ENCODE data around the gene HDAC4. TPM values are rescaled to one million over a fixed set of nuclear protein-coding genes. Genes with fewer than 3 reads are reported as not detected.
"Not testable (repeated sequence)": the region's sequence is repeated elsewhere in the genome, so short reads cannot be mapped to it uniquely, and the experiment has no call there.

Gene HDAC4
- total RNA-seq, 1 experiment from 2014 or later: 5.6 TPM

DNA sequence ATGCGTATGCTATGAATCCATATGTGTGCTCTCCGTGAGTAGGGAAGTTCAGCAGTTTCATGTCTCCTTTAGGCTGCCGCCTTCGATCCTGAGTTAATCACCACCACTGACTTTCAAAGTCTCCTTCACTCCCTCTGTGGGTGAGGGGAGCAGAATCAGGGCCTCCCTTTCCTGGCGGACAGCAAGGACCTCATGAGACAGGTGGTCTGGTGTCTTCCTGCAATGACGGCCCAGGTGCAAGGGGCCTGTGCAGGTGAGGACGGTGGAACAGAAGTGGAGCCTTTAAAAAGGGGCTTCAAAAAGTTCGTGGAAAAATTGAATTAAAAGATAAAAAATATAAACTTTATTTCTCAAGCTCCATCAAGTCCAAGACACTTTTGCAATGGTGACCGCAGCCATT lies 330.4 kb downstream of the HDAC4 start:
- DNase-seq (ENCODE audit: low read depth): no peak
- in situ Hi-C loops (cut with HindIII; ENCODE audit: low pct_unique_long_range_greater_than_20kb, low sequenced_read_pairs): no loop called here

- in situ Hi-C loops (cut with HindIII; ENCODE audit: low pct_unique_long_range_greater_than_20kb, low sequenced_read_pairs): not testable (repeated sequence)
- peak; percentile 23 for DNase-seq (ENCODE audit: low read depth)
Measured at GRCh38 chr2:239069362-239070333, 331.2 kb downstream of the HDAC4 start.

DNA sequence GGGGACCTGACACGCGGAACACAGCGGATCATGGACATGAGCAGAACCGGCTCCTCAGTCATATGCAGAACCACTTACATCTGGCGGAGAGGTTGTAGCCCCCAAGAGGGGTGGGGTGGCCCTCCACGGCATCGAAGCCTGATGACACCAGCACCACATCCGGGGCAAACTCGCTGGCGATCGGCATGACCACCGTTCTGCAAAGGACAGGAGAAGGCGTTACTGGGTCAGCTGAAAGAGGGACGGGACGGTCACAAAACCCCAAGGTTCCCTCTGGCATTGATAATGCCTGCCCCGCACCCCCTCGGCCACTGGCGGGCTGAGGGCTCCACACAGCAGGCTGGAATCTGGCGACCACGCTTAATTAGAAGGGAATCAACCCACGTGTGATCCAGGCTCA lies 332.4 kb downstream of the HDAC4 start:
- DNase-seq (ENCODE audit: low read depth): no peak
- in situ Hi-C loops (cut with HindIII; ENCODE audit: low pct_unique_long_range_greater_than_20kb, low sequenced_read_pairs): no loop called here

- in situ Hi-C loops (cut with HindIII; ENCODE audit: low pct_unique_long_range_greater_than_20kb, low sequenced_read_pairs): no loop called here
- DNase-seq (ENCODE audit: low read depth): no peak
Measured at GRCh38 chr2:239067196-239067865, 333.5 kb downstream of the HDAC4 start.

GRCh38 chr2:239066597-239066996 lies 334.2 kb downstream of the HDAC4 start:
- no peak for DNase-seq (ENCODE audit: low read depth)
- in situ Hi-C loops (cut with HindIII; ENCODE audit: low pct_unique_long_range_greater_than_20kb, low sequenced_read_pairs): no loop called here

DNA sequence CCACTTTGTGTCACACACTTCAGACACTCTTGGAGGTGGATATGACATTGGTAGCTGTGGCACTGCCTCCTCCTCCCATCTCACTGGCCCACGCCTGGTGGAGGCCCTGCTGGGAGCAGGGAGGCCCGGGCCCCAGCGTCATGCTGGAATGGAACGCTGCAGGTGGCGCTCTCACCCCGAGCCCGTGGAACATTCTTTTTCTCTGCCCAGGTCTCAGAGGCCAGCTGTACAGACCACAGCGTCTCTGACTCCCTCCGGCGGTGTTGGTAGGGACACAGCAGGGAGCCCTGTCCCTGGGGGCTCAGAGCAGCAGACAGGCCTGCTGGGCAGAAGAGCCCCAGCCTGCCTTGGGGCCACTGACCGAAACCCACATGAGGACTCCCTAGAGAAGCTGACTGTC lies 334.9 kb downstream of the HDAC4 start:
- no peak for DNase-seq (ENCODE audit: low read depth)
- in situ Hi-C loops (cut with HindIII; ENCODE audit: low pct_unique_long_range_greater_than_20kb, low sequenced_read_pairs): no loop called here

DNA sequence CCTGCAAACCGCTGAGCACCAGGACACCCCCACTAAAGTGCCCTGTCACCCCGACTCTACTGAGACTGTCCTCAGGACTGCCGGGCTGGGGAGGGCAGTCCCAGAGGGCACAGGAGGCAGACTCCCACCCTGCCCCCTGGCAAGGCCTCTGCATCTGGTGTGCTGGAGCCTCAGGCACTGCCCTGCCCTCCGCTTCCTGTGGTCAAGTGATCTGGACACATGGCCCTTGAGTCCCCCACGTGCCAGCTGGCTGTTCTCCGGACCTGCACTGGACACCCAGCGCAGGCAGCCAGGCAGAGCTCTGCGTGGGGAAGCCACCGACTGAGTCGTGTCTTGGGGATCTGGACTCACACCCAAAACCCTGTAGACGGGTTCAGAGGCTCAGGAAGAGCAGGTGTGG lies 335.3 kb downstream of the HDAC4 start:
- in situ Hi-C loops (cut with HindIII; ENCODE audit: low pct_unique_long_range_greater_than_20kb, low sequenced_read_pairs): no loop called here
- no peak for DNase-seq (ENCODE audit: low read depth)

- in situ Hi-C loops (cut with HindIII; ENCODE audit: low pct_unique_long_range_greater_than_20kb, low sequenced_read_pairs): no loop called here
Measured at GRCh38 chr2:239064891-239065290, 335.9 kb downstream of the HDAC4 start.

GRCh38 chr2:239064253-239064652 lies 336.6 kb downstream of the HDAC4 start:
- no peak for DNase-seq (ENCODE audit: low read depth)
- in situ Hi-C loops (cut with HindIII; ENCODE audit: low pct_unique_long_range_greater_than_20kb, low sequenced_read_pairs): no loop called here

More at GRCh38 chr2:239064891-239065290, 335.9 kb downstream of the HDAC4 start:
- no peak for DNase-seq (ENCODE audit: low read depth)

DNA sequence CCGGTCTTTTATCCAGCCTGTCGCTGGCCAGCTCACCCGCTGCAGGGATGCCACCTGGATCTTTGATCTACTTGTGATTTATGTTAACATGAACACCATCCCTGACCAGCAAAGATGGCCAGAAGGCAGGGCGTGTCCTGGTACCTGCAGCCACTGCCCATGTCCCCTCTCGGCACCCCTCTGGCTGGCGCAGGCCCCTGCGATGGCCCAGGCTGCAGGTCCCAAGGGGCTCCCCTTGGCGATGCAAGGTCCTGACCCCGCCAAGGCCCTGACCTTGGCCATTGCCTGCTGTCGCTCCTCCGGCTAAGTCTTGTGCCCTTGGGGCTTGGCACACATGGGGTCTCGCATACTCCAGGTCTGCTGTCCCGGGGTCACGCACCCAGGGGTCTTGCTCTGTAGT lies 338.1 kb downstream of the HDAC4 start:
- in situ Hi-C loops (cut with HindIII; ENCODE audit: low pct_unique_long_range_greater_than_20kb, low sequenced_read_pairs): no loop called here
- DNase-seq (ENCODE audit: low read depth): no peak

DNA sequence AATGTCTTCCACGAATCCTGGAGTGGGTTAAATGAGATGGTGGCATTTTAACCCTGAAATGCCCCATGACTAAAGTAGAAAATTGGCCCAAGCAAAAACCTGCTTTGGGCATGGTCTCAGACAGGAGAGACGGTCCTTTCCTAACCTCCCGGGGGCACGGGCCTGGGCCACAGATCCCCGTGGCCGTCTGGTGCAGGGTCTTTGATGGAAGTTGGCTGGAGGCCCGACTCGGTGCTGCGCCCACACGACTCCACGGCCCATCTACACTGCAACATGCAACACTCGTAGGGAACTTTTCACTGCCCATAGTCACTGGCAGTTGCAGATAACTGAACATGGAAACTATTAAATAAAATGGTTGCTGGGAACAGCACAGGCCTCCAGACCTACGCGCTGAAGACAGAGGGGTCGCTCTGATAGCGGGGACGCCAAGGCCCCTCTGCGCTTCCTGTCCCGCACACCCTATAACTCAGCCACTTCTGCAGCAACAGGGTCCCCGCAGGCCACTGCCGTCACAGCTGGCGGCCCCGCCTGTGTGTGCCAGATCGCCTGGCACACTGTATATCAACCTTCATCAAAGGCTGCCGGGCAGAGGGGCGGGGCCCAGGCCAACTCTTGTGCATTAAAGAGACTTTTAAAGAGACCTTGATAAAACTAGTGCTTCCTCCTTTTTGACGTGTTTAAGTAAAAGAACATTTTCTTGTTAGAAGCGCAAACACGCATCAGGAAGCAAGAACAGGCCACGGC lies 338.8 kb downstream of the HDAC4 start:
- no peak for DNase-seq (ENCODE audit: low read depth)
- in situ Hi-C loops (cut with HindIII; ENCODE audit: low pct_unique_long_range_greater_than_20kb, low sequenced_read_pairs): no loop called here

DNA sequence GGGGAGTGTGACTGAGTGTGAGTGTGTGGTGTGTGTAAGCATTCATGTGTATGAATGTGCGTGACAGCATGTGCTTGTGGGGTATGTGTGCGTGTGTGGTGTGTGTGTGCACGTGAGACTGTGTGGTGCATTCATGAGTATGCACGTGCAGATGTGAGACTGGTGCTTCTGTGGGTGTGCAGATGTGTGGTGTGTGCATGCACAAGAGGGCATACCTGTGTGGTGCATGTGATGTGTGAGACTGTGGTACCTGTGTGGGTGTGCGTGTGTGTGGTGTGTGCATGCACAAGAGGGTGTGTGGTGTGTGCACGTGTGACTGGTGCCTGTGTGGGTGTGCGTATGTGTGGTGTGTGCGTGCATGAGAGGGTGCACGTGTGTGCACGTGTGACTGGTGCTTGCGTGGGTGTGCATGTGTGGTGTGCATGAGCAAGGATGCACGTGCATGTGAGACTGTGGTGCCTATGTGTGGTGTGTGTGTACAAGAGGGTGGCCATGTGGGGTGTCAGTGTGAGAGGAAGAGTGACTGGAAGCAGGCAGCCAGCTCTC lies 339.6 kb downstream of the HDAC4 start:
- DNase-seq (ENCODE audit: low read depth): no peak
- in situ Hi-C loops (cut with HindIII; ENCODE audit: low pct_unique_long_range_greater_than_20kb, low sequenced_read_pairs): no loop called here

- in situ Hi-C loops (cut with HindIII; ENCODE audit: low pct_unique_long_range_greater_than_20kb, low sequenced_read_pairs): no loop called here
- no peak for DNase-seq (ENCODE audit: low read depth)
Measured at GRCh38 chr2:239060676-239061075, 340.1 kb downstream of the HDAC4 start.

DNA sequence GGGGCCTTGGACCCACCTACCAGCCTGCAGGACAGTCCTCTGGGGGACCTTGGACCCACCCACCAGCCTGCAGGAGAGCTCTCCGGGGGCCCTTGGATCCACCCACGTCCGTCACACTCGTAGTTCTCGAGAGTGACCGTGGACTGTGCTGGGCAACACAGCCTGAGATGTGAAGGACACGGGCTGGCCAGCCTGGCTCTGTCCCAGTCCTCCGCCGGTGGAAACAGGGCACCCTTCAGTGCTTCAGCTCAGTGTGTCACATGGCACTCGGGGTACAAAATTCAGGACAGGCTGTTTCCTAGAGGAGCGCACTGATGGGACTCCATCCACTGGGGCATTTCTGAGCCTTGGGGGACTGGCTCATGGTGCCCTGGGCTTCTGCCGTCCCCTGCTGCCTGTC lies 341.0 kb downstream of the HDAC4 start:
- in situ Hi-C loops (cut with HindIII; ENCODE audit: low pct_unique_long_range_greater_than_20kb, low sequenced_read_pairs): no loop called here
- DNase-seq (ENCODE audit: low read depth): no peak

DNA sequence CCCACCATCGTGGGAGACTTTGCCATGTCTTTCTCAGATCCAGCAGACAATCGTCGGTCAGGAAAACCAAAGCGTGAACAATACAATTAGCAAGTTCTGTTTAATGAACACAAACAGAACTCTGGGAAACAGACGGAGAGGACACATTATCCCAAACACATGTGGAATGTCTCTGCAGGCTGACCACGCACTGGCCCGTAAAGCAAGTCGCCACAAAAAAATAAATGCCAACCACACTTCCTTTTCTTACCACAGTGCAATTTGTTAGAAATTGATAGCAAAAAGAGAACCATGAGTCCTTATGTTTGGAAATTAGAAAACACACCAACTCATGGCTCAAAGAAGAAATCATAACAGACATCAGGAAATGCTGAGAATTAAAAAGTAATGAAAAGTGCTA lies 342.1 kb downstream of the HDAC4 start:
- DNase-seq (ENCODE audit: low read depth): no peak
- in situ Hi-C loops (cut with HindIII; ENCODE audit: low pct_unique_long_range_greater_than_20kb, low sequenced_read_pairs): no loop called here

GRCh38 chr2:239057533-239057932 lies 343.3 kb downstream of the HDAC4 start:
- no peak for DNase-seq (ENCODE audit: low read depth)
- in situ Hi-C loops (cut with HindIII; ENCODE audit: low pct_unique_long_range_greater_than_20kb, low sequenced_read_pairs): no loop called here

DNA sequence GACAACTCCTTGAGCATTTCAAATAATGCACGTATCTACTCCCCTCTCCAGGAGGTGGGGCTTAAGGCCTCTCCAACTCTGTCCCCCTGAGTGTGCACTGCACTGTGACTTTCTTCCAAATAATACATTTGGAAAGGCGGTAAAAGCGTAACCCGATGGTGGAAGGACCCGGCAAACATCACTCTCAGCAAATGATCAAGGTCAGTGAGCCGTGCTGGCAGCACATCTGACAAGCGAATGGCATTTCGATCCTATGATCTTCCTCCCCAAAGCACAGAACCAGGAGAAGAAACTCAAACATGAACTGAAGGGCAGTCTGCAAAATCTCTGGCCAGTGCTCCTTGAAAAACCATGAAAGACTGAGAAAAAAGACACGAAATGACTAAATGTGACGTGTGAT lies 344.2 kb downstream of the HDAC4 start:
- DNase-seq (ENCODE audit: low read depth): no peak
- in situ Hi-C loops (cut with HindIII; ENCODE audit: low pct_unique_long_range_greater_than_20kb, low sequenced_read_pairs): no loop called here

DNA sequence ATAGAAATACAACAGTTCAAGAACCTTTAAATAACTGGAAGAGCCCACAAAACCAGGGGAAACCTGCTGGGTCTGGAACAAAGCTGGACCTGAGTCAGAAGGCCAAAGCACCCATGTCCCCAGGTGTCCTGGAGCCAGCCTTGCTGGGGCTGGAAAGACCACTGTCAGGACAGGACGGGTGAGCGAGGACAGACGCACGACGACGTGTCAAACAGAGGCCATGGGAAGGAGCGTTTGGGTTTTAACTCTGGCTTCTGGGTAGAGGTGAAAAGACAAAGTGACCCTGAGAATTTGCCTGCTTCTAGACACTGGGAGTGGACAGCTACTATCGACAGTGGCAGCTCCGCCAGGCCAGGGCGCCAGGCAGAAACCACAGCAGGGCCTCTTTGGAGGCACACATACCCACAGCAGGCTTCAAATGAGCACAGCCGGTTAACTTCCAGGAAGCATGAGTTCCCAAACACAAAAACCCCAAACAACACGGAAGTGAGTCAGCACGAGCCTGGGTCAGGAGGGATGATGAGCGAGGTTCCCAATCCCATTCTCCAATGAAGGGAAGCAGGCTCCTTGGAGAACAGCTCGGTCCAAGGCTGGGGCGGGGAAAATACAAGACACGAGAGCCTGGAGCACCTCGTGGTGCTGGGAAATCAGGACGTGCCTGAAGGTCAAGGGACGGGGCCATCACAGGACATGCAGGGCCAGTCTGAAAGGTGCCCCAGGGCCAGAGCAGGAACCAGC lies 344.9 kb downstream of the HDAC4 start:
- in situ Hi-C loops (cut with HindIII; ENCODE audit: low pct_unique_long_range_greater_than_20kb, low sequenced_read_pairs): no loop called here
- no peak for DNase-seq (ENCODE audit: low read depth)

All from Caki2 (cell line).